SKM-1 (cell line): ENCODE measurements around the gene PCDHA4.

Experiments
- DNase-seq: peaks from one replicate; lab custom pipeline; 2025; ENCODE audit not compliant: unreplicated experiment; lab: John Stamatoyannopoulos, UW

Gene PCDHA4

GRCh38 chr5:140855772-140856674 is 49.2 kb downstream of the PCDHA4 start, which contains the start of gene PCDHA10:
Gene PCDHA10, plus strand, starts transcription at chr5:140855897. Its CDS starts 152 bp downstream, at chr5:140856049.
- no peak for DNase-seq

DNA sequence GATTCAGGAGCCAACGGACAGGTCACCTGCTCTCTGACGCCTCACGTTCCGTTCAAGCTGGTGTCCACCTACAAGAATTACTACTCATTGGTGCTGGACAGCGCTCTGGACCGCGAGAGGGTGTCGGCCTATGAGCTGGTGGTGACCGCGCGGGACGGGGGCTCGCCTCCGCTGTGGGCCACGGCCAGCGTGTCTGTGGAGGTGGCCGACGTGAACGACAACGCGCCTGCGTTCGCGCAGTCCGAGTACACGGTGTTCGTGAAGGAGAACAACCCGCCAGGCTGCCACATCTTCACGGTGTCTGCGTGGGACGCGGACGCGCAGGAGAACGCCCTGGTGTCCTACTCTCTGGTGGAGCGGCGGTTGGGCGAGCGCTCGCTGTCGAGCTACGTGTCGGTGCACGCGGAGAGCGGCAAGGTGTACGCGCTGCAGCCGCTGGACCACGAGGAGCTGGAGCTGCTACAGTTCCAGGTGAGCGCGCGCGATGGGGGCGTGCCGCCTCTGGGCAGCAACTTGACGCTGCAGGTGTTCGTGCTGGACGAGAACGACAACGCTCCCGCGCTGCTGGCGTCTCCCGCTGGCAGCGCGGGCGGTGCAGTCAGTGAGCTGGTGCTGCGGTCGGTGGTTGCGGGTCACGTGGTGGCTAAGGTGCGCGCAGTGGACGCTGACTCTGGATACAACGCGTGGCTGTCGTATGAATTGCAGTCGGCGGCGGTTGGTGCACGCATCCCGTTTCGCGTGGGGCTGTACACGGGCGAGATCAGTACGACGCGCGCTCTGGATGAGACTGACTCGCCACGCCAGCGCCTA is 50.5 kb downstream of the PCDHA4 start:
- DNase-seq, result no peak

DNA sequence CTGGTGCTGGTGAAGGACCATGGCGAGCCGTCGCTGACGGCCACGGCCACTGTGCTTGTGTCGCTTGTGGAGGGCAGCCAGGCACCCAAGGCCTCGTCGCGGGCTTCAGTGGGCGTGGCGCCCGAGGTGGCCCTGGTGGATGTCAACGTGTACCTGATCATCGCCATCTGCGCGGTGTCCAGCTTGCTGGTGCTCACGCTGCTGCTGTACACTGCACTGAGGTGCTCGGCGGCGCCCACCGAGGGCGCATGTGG is 51.0 kb downstream of the PCDHA4 start:
- no peak for DNase-seq

DNA sequence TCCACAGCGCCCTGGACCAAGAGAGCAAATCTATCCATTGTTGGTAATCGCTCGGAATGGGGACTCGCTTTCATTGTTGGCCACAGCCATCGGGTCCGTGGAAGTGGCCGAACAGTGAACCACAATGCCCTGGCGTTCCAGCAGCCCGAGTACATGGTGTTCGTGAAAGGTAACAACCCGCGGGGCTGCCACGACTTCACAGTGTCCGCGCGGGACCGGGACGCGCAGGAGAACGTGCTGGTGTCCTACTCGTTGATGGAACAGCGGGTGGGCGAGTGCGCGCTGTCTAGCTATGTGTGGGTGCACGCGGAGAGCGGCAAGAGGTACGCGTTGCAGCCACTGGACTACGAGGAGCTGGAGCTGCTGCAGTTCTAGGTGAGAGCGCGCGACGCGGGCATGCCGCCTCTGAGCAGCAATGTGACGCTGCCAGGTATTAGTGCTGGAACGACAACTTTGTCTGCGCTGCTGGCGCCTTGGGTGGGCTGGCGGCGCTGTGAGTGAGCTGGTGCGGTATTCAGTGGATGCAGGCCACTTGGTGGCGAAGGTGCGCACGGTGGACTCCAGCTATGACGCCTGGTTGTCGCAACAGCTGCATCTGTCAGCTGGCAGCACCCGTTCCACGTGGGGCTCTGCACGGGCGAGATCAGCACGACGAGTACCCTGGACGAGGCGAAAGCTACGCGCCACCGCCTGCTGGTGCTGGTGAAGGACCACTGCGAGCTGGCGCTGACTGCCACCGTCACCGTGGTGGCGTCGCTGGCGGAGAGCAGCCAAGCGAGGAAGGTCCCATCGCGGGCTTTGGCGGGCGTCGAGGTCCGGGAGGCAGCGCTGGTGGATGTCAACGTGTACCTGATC is 55.8 kb downstream of the PCDHA4 start:
- no peak for DNase-seq
